ENCODE measurements around the gene NT5C2. TPM values are rescaled to one million over a fixed set of nuclear protein-coding genes. Genes with fewer than 3 reads are reported as not detected.

Gene NT5C2
- total and polyA plus RNA-seq, 2 of the 4 experiments (the other 2 are of a cell fraction), result 60.0 to 65.1 TPM

DNA sequence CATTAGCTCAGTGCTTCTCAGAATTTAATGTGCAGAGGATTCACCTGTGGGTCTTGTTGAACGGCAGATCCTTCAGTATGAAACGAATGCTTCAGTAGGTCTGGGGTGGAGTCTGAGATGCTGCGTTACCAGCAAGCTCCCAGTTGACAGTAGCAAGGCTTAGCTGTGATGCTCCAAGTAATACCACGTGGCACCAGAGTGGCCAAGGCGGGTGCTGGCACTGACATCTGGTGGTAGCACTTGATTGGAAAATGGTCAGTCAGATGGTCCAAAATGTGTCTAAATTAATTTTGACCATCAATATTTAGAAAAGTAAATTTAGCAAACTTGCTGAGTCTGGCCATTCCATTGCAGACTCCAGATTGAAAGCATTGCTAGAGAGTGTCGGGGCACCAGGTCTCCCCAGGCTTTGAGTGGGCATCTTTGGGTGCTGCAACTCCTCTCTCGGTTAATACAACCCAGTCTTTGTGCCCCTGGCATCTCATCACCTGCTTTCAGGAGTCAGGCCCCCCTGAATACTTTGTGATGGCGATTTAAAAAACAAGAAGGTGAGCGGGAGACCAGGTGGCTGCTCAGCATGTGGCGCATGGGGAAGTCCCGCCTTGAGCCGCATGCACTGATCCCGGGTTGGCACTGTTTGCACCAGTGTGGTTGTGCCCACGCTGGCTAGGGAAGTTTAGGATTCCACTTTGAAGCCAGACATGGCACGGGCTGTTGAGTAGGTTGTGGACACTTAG is 130.1 kb downstream of the NT5C2 start:
- peaks cover 6% of the 10 kb centered on the region; the same call in 1 of the 2 replicates for H3K9me3 ChIP-seq (ENCODE audit: control insufficient read depth, insufficient read depth, low read length)
- H3K9ac ChIP-seq (ENCODE audit: low read depth, low read length), result no peak overlapping the region
- 68% methylated on average over 2 of the region's 15 CpGs; no CpG with 5 or more reads in 1 of the 2 experiments for WGBS, 2 experiments (ENCODE audit: extremely low coverage in 2 of 2, insufficient read length in 1 of 2)
- no peak overlapping the region; the same call in none of the 2 replicates for H2BK20ac ChIP-seq (ENCODE audit: low read depth, low read length)
- H3K4me1 ChIP-seq (ENCODE audit: control insufficient read depth, insufficient read depth, low read length), result peaks cover 3% of the 10 kb centered on the region; the same call in 1 of the 2 replicates
- no peak overlapping the region for H3K14ac ChIP-seq (replicated peaks; ENCODE audit: low read depth, low read length)
- no peaks in the 10 kb centered on the region for H3K27me3 ChIP-seq (ENCODE audit: control insufficient read depth, insufficient read depth, low read length)
- H4K5ac ChIP-seq (ENCODE audit: low read depth, low read length), result 0 out of 2 replicates have a peak overlapping the region, but pooled peaks have one; percentile 12
- dilution Hi-C loops (cut with HindIII; ENCODE audit: low sequenced_read_pairs, unreplicated experiment), result no loop called here
- H2AFZ ChIP-seq (replicated peaks; ENCODE audit: low read length, poor library complexity), result no peak overlapping the region
- TF ChIP-seq SMC3 (IDR thresholded peaks at IDR 0.05; ENCODE audit: low read depth, low read length) (peak; percentile 62), RAD21 (IDR thresholded peaks at IDR 0.05; ENCODE audit: low read length) (peak; percentile 58), MAFK (IDR thresholded peaks at IDR 0.05; ENCODE audit: low read depth, low read length) (no peak), CHD1 (IDR thresholded peaks at IDR 0.05; ENCODE audit: low read depth, low read length) (no peak), FOS (IDR thresholded peaks at IDR 0.05; ENCODE audit: low read depth, low read length) (no peak), BHLHE40 (IDR thresholded peaks at IDR 0.05; ENCODE audit: low read depth, low read length) (no peak), POLR2A (IDR thresholded peaks at IDR 0.05; ENCODE audit: low read depth, low read length) (no peak), CEBPB (IDR thresholded peaks at IDR 0.05; ENCODE audit: low read depth, low read length) (no peak), RCOR1 (IDR thresholded peaks at IDR 0.05; ENCODE audit: insufficient replicate concordance, low read length) (no peak)
- TF ChIP-seq, protein P1, sequence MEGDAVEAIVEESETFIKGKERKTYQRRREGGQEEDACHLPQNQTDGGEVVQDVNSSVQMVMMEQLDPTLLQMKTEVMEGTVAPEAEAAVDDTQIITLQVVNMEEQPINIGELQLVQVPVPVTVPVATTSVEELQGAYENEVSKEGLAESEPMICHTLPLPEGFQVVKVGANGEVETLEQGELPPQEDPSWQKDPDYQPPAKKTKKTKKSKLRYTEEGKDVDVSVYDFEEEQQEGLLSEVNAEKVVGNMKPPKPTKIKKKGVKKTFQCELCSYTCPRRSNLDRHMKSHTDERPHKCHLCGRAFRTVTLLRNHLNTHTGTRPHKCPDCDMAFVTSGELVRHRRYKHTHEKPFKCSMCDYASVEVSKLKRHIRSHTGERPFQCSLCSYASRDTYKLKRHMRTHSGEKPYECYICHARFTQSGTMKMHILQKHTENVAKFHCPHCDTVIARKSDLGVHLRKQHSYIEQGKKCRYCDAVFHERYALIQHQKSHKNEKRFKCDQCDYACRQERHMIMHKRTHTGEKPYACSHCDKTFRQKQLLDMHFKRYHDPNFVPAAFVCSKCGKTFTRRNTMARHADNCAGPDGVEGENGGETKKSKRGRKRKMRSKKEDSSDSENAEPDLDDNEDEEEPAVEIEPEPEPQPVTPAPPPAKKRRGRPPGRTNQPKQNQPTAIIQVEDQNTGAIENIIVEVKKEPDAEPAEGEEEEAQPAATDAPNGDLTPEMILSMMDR (conservative IDR thresholded peaks at IDR 0.05; ENCODE audit: low read depth, low read length), result peak; percentile 35
- peaks cover 9% of the 10 kb centered on the region; the same call in 1 of the 2 replicates for H3K9me1 ChIP-seq (ENCODE audit: insufficient read depth, low read length)
- no peak overlapping the region for H2BK5ac ChIP-seq (ENCODE audit: low read depth, low read length, poor library complexity, severe bottlenecking)
- no peak overlapping the region for H3K4me2 ChIP-seq (ENCODE audit: low read depth, low read length)
- ATAC-seq (ENCODE audit: low read depth) (no peak; the same call in 1 of the 2 replicates), DNase-seq (no peak)
- peak overlapping the region; percentile 53; the same call in 1 of the 2 replicates for H3K4ac ChIP-seq (ENCODE audit: low read depth, low read length)
- H4K91ac ChIP-seq (ENCODE audit: insufficient read depth, low read depth, low read length), result peak overlapping the region; percentile 68
- H2AK9ac ChIP-seq (replicated peaks; ENCODE audit: low read depth, low read length, poor library complexity), result no peak overlapping the region
- peaks cover 7% of the 10 kb centered on the region for H3K36me3 ChIP-seq (ENCODE audit: control insufficient read depth, insufficient read depth, low read length)
- H3K27ac ChIP-seq (ENCODE audit: insufficient read depth, low read length), result no peak overlapping the region
- 0 out of 2 replicates have a peak overlapping the region, but pooled peaks have one; percentile 18 for H2AK5ac ChIP-seq (ENCODE audit: low read depth, low read length)
- POLR2A ChIA-PET (ENCODE audit: unreplicated experiment), result no interaction called here
- peaks cover 5 to 36% of the 10 kb centered on the region in 2 experiments; a peak in 3 of 4 replicates for H3K79me1 ChIP-seq (ENCODE audit: low read depth in 1 of 2, low read length in 2 of 2)
- H2BK15ac ChIP-seq (ENCODE audit: low read depth, low read length), result no peak overlapping the region
- intact Hi-C loops (cut with micrococcal nuclease), result no loop called here
- no peak overlapping the region for H3K23ac ChIP-seq (ENCODE audit: low read depth, low read length)
- in situ Hi-C loops (cut with MboI; ENCODE audit: low sequenced_read_pairs), result loop anchor here (5.0 to 10.0 kb wide), 2 partner anchors 146 to 328 kb away; partner anchors contain the start of gene CNNM2
- peak overlapping the region in 1 of 2 experiments; percentile 26; a peak in 1 of 4 replicates for H4K8ac ChIP-seq (ENCODE audit: low read depth in 2 of 2, low read length in 2 of 2)
- H2BK120ac ChIP-seq (ENCODE audit: low read depth, low read length), result peak overlapping the region; percentile 55; the same call in 1 of the 2 replicates
- H4K20me1 ChIP-seq (ENCODE audit: insufficient read depth, low read length), result no peaks in the 10 kb centered on the region
- no peak overlapping the region for H3K56ac ChIP-seq (ENCODE audit: extremely low read depth, insufficient read depth, low read length)
- CTCF ChIA-PET, result interaction anchor here (1.1 kb wide), 1 partner anchor 145 kb away, joined by 3 read pairs; the partner anchor contains the start of gene CNNM2
- H3K18ac ChIP-seq (ENCODE audit: low read depth, low read length), result no peak overlapping the region
- H3K4me3 ChIP-seq (ENCODE audit: insufficient read depth, low read depth, low read length), result no peak overlapping the region
- BruUV-seq (replicated peaks), result no TSS peak

Data from IMR-90 (cell line).